Trophoblast cell (in vitro differentiated cells and primary cell): ENCODE results near the gene IER5.

Experiments
- DNase-seq, 2 donors: peaks; one replicate each; pipeline ENCODE4 v3.0.0-alpha.2; 2016
- H2AFZ ChIP-seq: 2 replicates; pipeline ENCODE4 v1.6.1; 2013; ENCODE audit warnings: low read length, moderate library complexity, mild to moderate bottlenecking; ENCODE audit not compliant: insufficient read depth, poor library complexity
- H2AK5ac ChIP-seq: 2 replicates; pipeline ENCODE4 v1.6.1; 2013; ENCODE audit warnings: mild to moderate bottlenecking, low read length
- H2BK120ac ChIP-seq: 2 replicates; pipeline ENCODE4 v1.6.1; 2013; ENCODE audit warnings: low read length, mild to moderate bottlenecking, moderate library complexity; ENCODE audit not compliant: insufficient read depth, poor library complexity
- H2BK12ac ChIP-seq: 2 replicates; pipeline ENCODE4 v1.6.1; 2013; ENCODE audit warnings: mild to moderate bottlenecking, low read length, moderate library complexity
- H2BK5ac ChIP-seq: 2 replicates; pipeline ENCODE4 v1.6.1; 2013; ENCODE audit warnings: low read length, low read depth, moderate library complexity, mild to moderate bottlenecking; ENCODE audit not compliant: poor library complexity
- H3K14ac ChIP-seq: 2 replicates; pipeline ENCODE4 v1.6.1; 2013; ENCODE audit warnings: mild to moderate bottlenecking, low read length
- H3K18ac ChIP-seq: 2 replicates; pipeline ENCODE4 v1.6.1; 2013; ENCODE audit warnings: mild to moderate bottlenecking, low read length
- H3K23ac ChIP-seq: 2 replicates; pipeline ENCODE4 v1.6.1; 2013; ENCODE audit warnings: low read length
- H3K27ac ChIP-seq: 2 replicates; pipeline ENCODE4 v1.5.1; 2013; ENCODE audit warnings: low read depth, mild to moderate bottlenecking, inconsistent platforms, low read length, moderate library complexity
- H3K27me3 ChIP-seq: 2 replicates; pipeline ENCODE4 v1.6.1; 2013; ENCODE audit warnings: inconsistent platforms, mild to moderate bottlenecking, low read length, moderate library complexity; ENCODE audit not compliant: insufficient read depth
- H3K36me3 ChIP-seq, 2 experiments: 1 replicate in 1 of 2; 2 replicates in 1 of 2; pipeline ENCODE4 v1.6.1; 2013; ENCODE audit warnings: low read length in 2 of 2, mild to moderate bottlenecking in 2 of 2, moderate library complexity in 1 of 2; ENCODE audit not compliant: insufficient read depth in 2 of 2, control insufficient read depth in 1 of 2
- H3K4ac ChIP-seq: 2 replicates; pipeline ENCODE4 v1.6.1; 2013; ENCODE audit warnings: low read depth, mild to moderate bottlenecking, low read length, moderate library complexity
- H3K4me1 ChIP-seq, 2 experiments: 1 replicate in 1 of 2; 2 replicates in 1 of 2; pipeline ENCODE4 v1.6.1; 2013; ENCODE audit warnings: low read length in 2 of 2, mild to moderate bottlenecking in 2 of 2, moderate library complexity in 1 of 2; ENCODE audit not compliant: insufficient read depth in 2 of 2, control insufficient read depth in 1 of 2
- H3K4me2 ChIP-seq: 2 replicates; pipeline ENCODE4 v1.6.1; 2013; ENCODE audit warnings: inconsistent platforms, mild to moderate bottlenecking, low read length, moderate library complexity
- H3K4me3 ChIP-seq: 2 replicates; pipeline ENCODE4 v1.5.1; 2013; ENCODE audit warnings: mild to moderate bottlenecking, low read depth, low read length, inconsistent platforms
- H3K79me1 ChIP-seq: one replicate; pipeline ENCODE4 v1.6.1; 2013; ENCODE audit warnings: low read length
- H3K79me2 ChIP-seq: 2 replicates; pipeline ENCODE4 v1.6.1; 2013; ENCODE audit warnings: low read length, mild to moderate bottlenecking; ENCODE audit not compliant: control insufficient read depth, insufficient read depth, poor library complexity
- H3K9ac ChIP-seq: 2 replicates; pipeline ENCODE4 v1.6.1; 2013; ENCODE audit warnings: mild to moderate bottlenecking, low read length
- H3K9me3 ChIP-seq: 2 replicates; pipeline ENCODE4 v1.6.1; 2013; ENCODE audit warnings: low read depth, mild to moderate bottlenecking, control low read depth, inconsistent platforms, low read length; ENCODE audit not compliant: insufficient read depth
- H4K12ac ChIP-seq: 2 replicates; pipeline ENCODE4 v1.6.1; 2013; ENCODE audit warnings: low read depth, mild to moderate bottlenecking, low read length, moderate library complexity
- H4K8ac ChIP-seq: 2 replicates; pipeline ENCODE4 v1.6.1; 2013; ENCODE audit warnings: low read depth, mild to moderate bottlenecking, low read length, moderate library complexity
- H4K91ac ChIP-seq: one replicate; pipeline ENCODE4 v1.6.1; 2013; ENCODE audit warnings: low read depth, mild to moderate bottlenecking, low read length, moderate library complexity
- WGBS: extraction: QIAGEN DNeasy Blood & Tissue Kit; methylation state at CpG from one replicate; pipeline ENCODE4 v1.1.7; 2013; ENCODE audit warnings: missing lambda C conversion rate; ENCODE audit not compliant: insufficient read length, insufficient coverage; ENCODE audit errors: extremely low coverage; 5-methylcytosine and 5-hydroxymethylcytosine counted together

The IER5 gene

DNA sequence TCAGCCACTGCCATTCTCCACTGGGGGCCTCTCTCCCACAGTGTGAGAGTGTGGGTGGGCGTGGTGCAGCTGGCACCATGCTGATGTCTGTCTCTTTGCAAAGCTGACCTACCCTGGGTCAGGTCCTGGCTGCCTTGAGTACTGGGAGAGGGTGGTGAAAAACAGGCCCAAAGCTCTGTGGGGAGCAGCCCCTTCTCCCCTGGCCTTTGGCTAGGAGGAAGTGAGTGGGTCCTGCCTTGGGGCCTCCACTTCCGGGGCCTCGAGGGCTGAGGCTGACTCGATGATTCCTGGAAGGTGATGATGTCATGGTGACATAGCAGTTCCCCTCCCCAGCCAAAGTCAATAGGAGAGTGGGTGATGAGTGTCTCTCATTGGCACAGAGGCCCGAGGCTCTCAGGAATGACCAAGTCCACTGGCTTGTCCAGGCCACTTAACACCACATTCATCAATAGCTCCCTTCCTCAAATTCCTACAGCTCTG lies 53.0 kb downstream of the IER5 start:
- Histone ChIP-seq H3K4me1 (peaks cover 6 to 12% of the 10 kb centered on the region in 2 experiments), H2BK5ac (no peak overlapping the region), H3K4me2 (no peak overlapping the region), H3K27me3 (no peaks in the 10 kb centered on the region), H4K91ac (peak overlapping the region; percentile 69), H3K23ac (no peak overlapping the region), H3K4me3 (no peak overlapping the region), H3K79me1 (peaks cover 10% of the 10 kb centered on the region), H2BK12ac (peak overlapping the region; percentile 66), H3K27ac (no peak overlapping the region), H3K9ac (no peak overlapping the region), H3K36me3 (no peaks in the 10 kb centered on the region), H2BK120ac (peak overlapping the region; percentile 34), H3K4ac (no peak overlapping the region), H2AFZ (no peak overlapping the region), H3K79me2 (no peaks in the 10 kb centered on the region), H3K18ac (no peak overlapping the region), H2AK5ac (peak overlapping the region; percentile 94), H3K9me3 (peaks cover 3% of the 10 kb centered on the region), H4K12ac (no peak overlapping the region), H3K14ac (no peak overlapping the region), H4K8ac (peak overlapping the region; percentile 14)
- DNase-seq = peak; percentile 79 to 90
- WGBS = no CpG with 5 or more reads among the region's 5 CpGs
